ENCODE data around the gene RNF215.

The RNF215 gene

DNA sequence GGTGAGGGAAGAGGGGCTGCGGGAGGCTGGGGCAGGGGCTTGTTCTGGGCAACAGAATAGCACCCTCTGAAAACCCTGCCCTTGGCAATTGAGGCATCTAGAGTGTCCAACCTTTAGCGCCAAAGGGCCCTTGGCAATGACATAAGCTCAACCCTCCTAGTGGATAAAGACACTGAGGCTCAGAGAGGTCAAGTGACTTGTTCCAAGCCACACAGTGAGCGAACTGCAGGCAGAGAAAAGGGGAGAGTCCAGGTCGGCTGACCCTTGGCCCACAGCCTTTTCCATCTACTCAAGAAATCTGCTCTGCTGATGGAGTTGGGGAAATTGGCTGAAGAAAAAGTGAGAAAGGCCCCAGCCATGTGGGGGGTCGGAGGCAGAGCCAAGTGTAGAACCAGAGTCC lies 12.5 kb upstream of the RNF215 start:
- no peak for DNase-seq (ENCODE audit: low spot score)
- TF ChIP-seq, protein P1, sequence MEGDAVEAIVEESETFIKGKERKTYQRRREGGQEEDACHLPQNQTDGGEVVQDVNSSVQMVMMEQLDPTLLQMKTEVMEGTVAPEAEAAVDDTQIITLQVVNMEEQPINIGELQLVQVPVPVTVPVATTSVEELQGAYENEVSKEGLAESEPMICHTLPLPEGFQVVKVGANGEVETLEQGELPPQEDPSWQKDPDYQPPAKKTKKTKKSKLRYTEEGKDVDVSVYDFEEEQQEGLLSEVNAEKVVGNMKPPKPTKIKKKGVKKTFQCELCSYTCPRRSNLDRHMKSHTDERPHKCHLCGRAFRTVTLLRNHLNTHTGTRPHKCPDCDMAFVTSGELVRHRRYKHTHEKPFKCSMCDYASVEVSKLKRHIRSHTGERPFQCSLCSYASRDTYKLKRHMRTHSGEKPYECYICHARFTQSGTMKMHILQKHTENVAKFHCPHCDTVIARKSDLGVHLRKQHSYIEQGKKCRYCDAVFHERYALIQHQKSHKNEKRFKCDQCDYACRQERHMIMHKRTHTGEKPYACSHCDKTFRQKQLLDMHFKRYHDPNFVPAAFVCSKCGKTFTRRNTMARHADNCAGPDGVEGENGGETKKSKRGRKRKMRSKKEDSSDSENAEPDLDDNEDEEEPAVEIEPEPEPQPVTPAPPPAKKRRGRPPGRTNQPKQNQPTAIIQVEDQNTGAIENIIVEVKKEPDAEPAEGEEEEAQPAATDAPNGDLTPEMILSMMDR (IDR thresholded peaks at IDR 0.05; ENCODE audit: extremely low read depth, missing control alignments): no peak

DNA sequence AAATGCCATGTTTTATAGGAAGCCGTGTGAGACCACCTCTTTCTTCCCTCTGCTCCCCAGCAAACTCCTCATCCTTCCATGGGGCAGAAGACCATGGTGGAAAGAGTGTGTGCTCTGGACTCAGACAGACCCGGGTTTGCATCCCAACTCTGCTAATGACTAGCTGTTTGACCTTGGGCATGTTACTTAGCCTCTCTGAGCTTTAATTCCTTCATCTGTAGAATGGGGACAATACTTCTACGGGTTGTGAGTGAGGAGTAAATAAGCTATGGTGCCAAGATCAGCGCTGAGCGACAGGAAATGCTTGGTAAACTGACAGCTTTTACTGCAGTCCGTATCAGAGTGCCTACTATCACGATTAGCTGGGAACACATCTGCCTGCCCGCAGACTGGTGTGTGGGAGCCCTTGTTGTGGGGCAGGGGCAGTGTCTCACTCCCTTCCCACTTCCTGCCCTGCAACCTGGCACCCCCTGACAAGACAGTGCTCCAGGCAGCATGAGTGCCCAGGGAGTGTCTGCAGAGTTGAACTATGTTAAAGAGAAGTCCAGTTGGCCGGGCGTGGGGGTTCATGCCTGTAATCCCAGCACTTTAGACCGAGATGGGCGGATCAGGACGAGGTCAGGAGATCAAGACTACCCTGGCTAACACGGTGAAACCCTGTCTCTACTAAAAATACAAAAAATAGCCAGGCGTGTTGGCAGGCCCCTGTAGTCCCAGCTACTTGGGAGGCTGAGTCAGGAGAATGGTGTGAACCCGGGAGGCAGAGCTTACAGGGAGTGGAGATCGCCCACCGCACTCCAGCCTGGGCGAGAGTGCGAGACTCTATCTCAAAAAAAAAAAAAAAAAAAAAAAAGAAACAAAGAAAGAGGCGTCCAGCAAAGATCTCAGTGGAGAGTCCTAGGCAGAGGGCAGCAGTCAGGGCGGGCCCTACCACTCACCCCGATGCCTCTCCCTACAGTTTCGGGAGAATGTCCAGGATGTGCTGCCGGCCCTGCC lies 11.8 kb upstream of the RNF215 start:
- DNase-seq (ENCODE audit: low spot score): peak; percentile 10
- TF ChIP-seq, protein P1 (IDR thresholded peaks at IDR 0.05; ENCODE audit: extremely low read depth, missing control alignments): no peak

DNA sequence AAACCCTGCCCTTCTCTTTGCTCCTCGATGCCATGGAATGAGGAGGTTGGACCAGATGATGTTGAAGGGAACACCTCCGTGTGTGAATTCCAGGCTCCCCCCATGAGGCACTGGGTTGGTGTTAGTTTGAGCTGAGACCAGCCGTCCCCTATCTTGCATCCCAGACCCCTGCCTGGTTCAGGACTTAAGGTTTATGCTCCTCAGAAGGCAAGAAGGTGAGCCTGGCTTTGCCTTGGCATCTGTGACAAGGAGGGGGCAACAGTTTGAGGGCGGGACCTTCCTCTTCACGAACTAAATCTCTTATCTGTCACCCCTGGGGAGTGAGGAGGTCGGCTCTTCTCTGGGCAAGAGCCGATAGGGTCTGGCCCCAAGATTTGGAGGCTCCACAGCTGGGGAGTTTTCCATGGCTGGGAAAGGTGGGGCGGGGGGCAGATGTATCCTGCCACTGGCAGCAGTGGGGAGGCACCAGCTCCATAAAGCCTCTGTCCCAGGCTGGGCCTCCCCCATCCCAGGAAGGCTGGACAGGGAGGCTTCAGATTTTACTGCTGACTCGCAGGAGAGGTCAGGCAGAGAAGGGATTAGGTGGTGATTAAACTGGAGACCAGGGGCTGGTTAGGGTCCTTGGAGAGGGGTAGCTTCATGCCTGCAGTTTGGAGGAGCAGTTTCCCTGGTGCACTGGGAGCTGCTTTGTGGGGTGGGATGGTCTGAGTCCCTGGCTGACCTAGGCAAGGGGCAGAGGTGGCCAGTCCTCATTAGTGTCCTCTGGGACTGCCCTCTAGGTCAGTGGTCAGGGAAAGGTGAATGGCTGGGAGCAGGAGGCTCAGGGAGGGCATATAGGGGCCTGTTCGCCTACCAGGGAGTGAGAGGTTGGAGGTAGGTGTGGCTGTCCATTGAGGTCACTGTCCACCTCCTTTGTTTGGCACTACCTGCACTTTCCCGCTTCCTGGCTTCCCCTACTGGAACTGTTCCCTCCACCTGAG lies 10.7 kb upstream of the RNF215 start:
- TF ChIP-seq, protein P1 (IDR thresholded peaks at IDR 0.05; ENCODE audit: extremely low read depth, missing control alignments): no peak
- DNase-seq (ENCODE audit: low spot score): peak; percentile 23

DNA sequence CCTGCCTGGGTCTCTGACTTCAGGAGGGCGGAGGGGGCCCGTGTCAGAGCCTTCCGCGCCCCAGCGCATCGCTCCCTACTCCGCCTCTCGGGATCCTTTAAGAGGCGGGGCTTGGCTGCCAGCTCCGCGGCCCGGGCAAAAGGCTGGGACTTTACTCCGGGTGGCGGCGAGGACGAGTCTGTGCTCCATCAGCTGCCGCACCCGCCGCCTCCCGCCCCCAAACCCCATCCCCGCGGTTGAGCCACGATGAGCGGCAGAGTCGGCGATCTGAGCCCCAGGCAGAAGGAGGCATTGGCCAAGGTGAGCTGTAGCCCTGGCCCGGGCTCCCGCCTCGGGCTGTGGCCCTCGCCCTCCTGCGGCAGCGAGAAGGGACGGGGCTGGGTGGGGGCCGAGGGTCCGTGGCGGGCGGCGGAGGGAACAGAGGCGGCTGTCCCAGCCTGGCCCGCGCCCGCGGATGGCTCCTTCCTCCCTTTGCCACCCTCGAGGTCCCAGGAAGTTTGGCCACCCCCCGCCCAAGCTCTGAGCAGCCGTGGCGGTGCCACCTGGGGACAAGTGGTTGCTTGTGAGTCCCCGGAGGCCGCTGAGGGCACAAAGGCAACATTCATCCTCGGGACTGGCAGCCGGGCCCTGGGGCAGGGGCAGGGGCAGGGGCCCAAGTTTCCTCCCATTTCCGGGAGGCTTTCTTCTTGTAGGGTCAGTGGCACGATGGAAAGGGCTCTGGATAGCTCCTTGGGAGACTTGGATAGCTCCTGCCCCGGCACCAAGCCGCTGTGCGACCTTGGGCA lies 9.9 kb upstream of the RNF215 start, which contains the start of gene SEC14L2:
Gene SEC14L2, plus strand, starts transcription at position 148 of the 785 bp plus-strand sequence. Its CDS starts 99 bp downstream, at position 247.
- TF ChIP-seq, protein P1 (IDR thresholded peaks at IDR 0.05; ENCODE audit: extremely low read depth, missing control alignments): no peak
- DNase-seq (ENCODE audit: low spot score): peak; percentile 56

DNA sequence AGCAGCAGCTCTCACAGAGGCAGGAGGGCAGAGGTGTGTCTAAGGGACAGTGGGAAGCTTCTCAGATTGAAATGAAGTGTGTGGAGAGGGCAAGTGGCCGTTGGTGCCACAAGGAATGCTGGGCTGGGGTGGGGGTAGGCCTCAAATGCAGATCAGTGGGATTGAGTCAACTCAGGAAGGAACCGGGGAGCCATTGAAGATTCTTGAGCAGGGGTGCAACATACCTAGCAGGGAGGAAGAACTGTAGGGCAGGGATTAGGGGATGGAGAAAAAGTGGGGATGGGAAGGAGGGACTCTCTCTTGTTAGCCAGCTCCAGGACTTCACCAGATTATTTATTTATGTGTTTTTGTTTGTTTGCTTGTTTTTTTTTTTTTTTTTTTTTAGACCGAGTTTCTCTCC lies 6.7 kb upstream of the RNF215 start:
- DNase-seq (ENCODE audit: low spot score): no peak
- TF ChIP-seq, protein P1 (IDR thresholded peaks at IDR 0.05; ENCODE audit: extremely low read depth, missing control alignments): no peak

DNA sequence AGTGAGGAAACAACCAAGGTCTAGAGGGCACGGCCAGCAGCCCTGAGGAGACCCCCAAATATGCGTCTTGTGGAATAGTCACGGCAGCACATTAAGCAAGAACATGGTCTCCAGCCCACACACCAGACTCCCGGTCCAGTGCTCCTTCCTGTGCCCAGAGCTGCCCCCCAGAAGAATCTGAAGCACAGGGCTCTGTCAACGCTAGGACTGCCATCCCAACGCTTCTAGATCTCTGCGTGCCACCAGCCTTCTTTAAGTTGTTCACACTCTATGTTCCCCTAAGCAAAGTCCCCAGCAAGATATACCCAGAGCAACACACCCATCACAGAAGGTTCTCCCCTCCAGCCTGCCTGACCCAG lies 6.1 kb upstream of the RNF215 start:
- TF ChIP-seq, protein P1 (IDR thresholded peaks at IDR 0.05; ENCODE audit: extremely low read depth, missing control alignments): no peak
- no peak for DNase-seq (ENCODE audit: low spot score)
